ENCODE data around the gene SESTD1.

GRCh38 chr2:179201869-179202268 is 62.8 kb downstream of the SESTD1 start:
- TF ChIP-seq CTCF (conservative IDR thresholded peaks at IDR 0.05) (no peak), EZH2 (IDR thresholded peaks at IDR 0.05; ENCODE audit: low read depth) (no peak)
